Measurements from ENCODE around the gene CD1E.

- TF ChIP-seq GATA3 (IDR thresholded peaks at IDR 0.05; ENCODE audit: low read depth, low read length) (no peak), GATA2 (IDR thresholded peaks at IDR 0.05; ENCODE audit: low read depth, low read length) (no peak)
These were observed 21.2 kb downstream of the CD1E start for GRCh38 chr1:158374860-158375259.

Measured in SH-SY5Y (cell line).